A549 treated with GW870086 at 1 μM for 4 hours (cell line): ENCODE measurements around the gene TRIM32. TPM values are rescaled to one million over a fixed set of nuclear protein-coding genes. Genes with fewer than 3 reads are reported as not detected.

ENCODE experiments used
- total RNA-seq: library from RNA; stranded (reverse); fragments of 200-300 nt; extraction: Qiagen RNA extraction; gene quantifications from 5 replicates; pipeline ENCODE4 v1.2.3, GENCODE V29; 2022; ENCODE audit warnings: low read depth

The TRIM32 gene, protein sequence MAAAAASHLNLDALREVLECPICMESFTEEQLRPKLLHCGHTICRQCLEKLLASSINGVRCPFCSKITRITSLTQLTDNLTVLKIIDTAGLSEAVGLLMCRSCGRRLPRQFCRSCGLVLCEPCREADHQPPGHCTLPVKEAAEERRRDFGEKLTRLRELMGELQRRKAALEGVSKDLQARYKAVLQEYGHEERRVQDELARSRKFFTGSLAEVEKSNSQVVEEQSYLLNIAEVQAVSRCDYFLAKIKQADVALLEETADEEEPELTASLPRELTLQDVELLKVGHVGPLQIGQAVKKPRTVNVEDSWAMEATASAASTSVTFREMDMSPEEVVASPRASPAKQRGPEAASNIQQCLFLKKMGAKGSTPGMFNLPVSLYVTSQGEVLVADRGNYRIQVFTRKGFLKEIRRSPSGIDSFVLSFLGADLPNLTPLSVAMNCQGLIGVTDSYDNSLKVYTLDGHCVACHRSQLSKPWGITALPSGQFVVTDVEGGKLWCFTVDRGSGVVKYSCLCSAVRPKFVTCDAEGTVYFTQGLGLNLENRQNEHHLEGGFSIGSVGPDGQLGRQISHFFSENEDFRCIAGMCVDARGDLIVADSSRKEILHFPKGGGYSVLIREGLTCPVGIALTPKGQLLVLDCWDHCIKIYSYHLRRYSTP
- 20.5 to 23.6 TPM (median 23.0 TPM) in 5 replicates for total RNA-seq

GRCh38 chr9:116687074-116687753 lies at the start of gene TRIM32:
TRIM32 (plus strand) TSS chr9:116687305; CDS start chr9:116697743, 10,438 bp downstream.

